Aorta (tissue), 5 donors: ENCODE measurements around the gene MINAR2. TPM values are rescaled to one million over a fixed set of nuclear protein-coding genes. Genes with fewer than 3 reads are reported as not detected.

Source experiments
- ATAC-seq: fragments of 200-7000 bp; cut with Tn5 transposase; one replicate; pipeline ENCODE4 v1.9.1; 2022; ENCODE audit warnings: moderate library complexity; ENCODE audit not compliant: low FRiP score
- DNase-seq, 2 donors: peaks; one replicate each; pipeline ENCODE4 v3.0.0-alpha.2; 2020
- H3K27ac ChIP-seq, 2 donors: one replicate each; pipeline ENCODE4 v1.5.1; 2013; ENCODE audit warnings: low read length in 2 of 2, mild to moderate bottlenecking in 2 of 2, moderate library complexity in 2 of 2, control low read depth in 1 of 2, inconsistent platforms in 1 of 2, low read depth in 1 of 2
- H3K27me3 ChIP-seq, 2 donors: one replicate each; pipeline ENCODE4 v1.6.1; 2013; ENCODE audit warnings: control low read depth in 1 of 2, low read length in 1 of 2, mild to moderate bottlenecking in 1 of 2, moderate library complexity in 1 of 2; ENCODE audit not compliant: insufficient read depth in 2 of 2, control insufficient read depth in 1 of 2
- H3K36me3 ChIP-seq, 2 donors: one replicate each; pipeline ENCODE4 v1.6.1; 2013; ENCODE audit warnings: control low read depth in 1 of 2, low read length in 1 of 2, mild to moderate bottlenecking in 1 of 2; ENCODE audit not compliant: insufficient read depth in 2 of 2, control insufficient read depth in 1 of 2
- H3K4me1 ChIP-seq, 2 donors: one replicate each; pipeline ENCODE4 v1.6.1; 2013; ENCODE audit warnings: low read length in 2 of 2, control low read depth in 1 of 2, mild to moderate bottlenecking in 1 of 2, moderate library complexity in 1 of 2; ENCODE audit not compliant: insufficient read depth in 2 of 2, control insufficient read depth in 1 of 2
- H3K4me3 ChIP-seq, 2 donors: one replicate each; pipeline ENCODE4 v1.5.1; 2013; ENCODE audit warnings: low read length in 2 of 2, control low read depth in 1 of 2, mild to moderate bottlenecking in 1 of 2
- H3K9me3 ChIP-seq: one replicate; pipeline ENCODE4 v1.6.1; 2013; ENCODE audit warnings: mild to moderate bottlenecking, low read length; ENCODE audit not compliant: control insufficient read depth
- WGBS, 2 donors: extraction: QIAGEN DNeasy Blood & Tissue Kit; methylation state at CpG; one replicate each; pipeline ENCODE4 v1.1.7; 2013; 5-methylcytosine and 5-hydroxymethylcytosine counted together
- intact Hi-C, 2 donors: fragments of 100-400 bp; cut with DNase I; formaldehyde crosslinking; loops; one replicate each; pipeline versions ENCODE4 v1.14.2 to v1.15.0; 2022
- polyA plus RNA-seq, 2 donors: library from polyadenylated mRNA; stranded (reverse); fragments of 200-250 nt; gene quantifications; one replicate each; pipeline ENCODE4 v1.2.3, GENCODE V29; 2013
- total RNA-seq, 2 donors: library from RNA; stranded (reverse); fragmentation: NEBNext Ultra II Directional; extraction: Animal tissue kit (Norgen Biotek cat#: 25700); gene quantifications; one replicate each; pipeline ENCODE4 v1.2.1, GENCODE V29; 2021
- donor health status: healthy with polysubstance abuse.
- donor health status: Bipolar disorder and iron deficiency.
- donor health status: DM: no; HTN: no; CAD: no.
- donor health status: DM: no; HTN: no; CAD: no.
- donor health status: DM: yes; HTN: yes; CAD: no.

The MINAR2 gene
- total and polyA plus RNA-seq, 4 donors, result not detected

- Histone ChIP-seq H3K27ac (no peak overlapping the region), H3K36me3 (no peaks in the 10 kb centered on the region), H3K4me1 (no peaks in the 10 kb centered on the region), H3K9me3 (peaks cover 1% of the 10 kb centered on the region), H3K4me3 (no peak overlapping the region), H3K27me3 (no peaks in the 10 kb centered on the region)
- intact Hi-C loops, result no loop called here
- ATAC-seq (no peak), DNase-seq (no peak)
- 39 to 62% methylated on average over 3 of the region's 3 CpGs for WGBS, 2 donors
Measured at GRCh38 chr5:129807162-129807814, 59.4 kb downstream of the MINAR2 start.

Other genes with a start within 250 kb of the MINAR2 start
- gene CHSY3, start 156.4 kb downstream of the MINAR2 start, total RNA-seq, result 10 to 100 TPM; 19.5 to 32.5 TPM
- 10 to 100 TPM in 1 of 2 donors, 1 to 10 TPM in 1; 3.5 to 10.1 TPM for gene CHSY3, start 156.4 kb downstream of the MINAR2 start, polyA plus RNA-seq